ENCODE measurements around the gene STIM1. TPM values are rescaled to one million over a fixed set of nuclear protein-coding genes. Genes with fewer than 3 reads are reported as not detected.
A peak's percentile ranks its signal among the peaks of the same experiment; 100 is the strongest.

STIM1 gene
- total RNA-seq, 6 experiments from 2014 or later: 36.4 to 48.0 (median 40.5) TPM

DNA sequence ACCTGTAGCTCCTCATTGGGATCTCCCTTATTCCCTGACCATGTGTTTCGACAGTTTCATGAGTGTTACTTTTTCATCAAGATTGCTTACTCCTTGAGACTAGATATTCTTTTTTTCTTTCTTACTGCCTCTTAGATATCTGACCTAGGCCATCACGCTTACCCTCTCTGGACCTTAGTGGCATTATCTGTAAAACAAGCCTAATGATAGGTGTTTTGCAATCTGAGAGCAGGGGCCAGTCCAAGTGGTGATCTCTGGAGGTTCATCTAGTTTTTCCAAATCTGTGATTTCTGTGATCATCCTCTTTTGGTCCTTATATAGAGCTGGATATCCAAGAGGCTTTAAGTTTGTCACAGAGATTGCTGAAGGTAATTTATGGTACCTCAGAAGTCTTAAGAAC lies 34.5 kb downstream of the STIM1 start:
- H3K4me3 ChIP-seq: no peak overlapping the region
- no peaks in the 10 kb centered on the region for H3K9me3 ChIP-seq
- H3K36me3 ChIP-seq: no peaks in the 10 kb centered on the region
- DNase-seq: no peak
- H3K4me1 ChIP-seq: peaks cover 0 to 46% (median 19%) of the 10 kb centered on the region in 4 donors
- TF ChIP-seq POLR2A (IDR thresholded peaks at IDR 0.05): no peak
- WGBS (ENCODE audit: insufficient coverage, low coverage, low lambda C conversion rate, missing lambda C conversion rate): 38% methylated on average over 2 of the region's 2 CpGs
- intact Hi-C loops (cut with DNase I): no loop called here
- H3K27ac ChIP-seq: peak overlapping the region in 1 of 3 donors; percentile 51
- no peaks in the 10 kb centered on the region for H3K27me3 ChIP-seq
- peak; percentile 47 to 75 (median 70) for ATAC-seq

DNA sequence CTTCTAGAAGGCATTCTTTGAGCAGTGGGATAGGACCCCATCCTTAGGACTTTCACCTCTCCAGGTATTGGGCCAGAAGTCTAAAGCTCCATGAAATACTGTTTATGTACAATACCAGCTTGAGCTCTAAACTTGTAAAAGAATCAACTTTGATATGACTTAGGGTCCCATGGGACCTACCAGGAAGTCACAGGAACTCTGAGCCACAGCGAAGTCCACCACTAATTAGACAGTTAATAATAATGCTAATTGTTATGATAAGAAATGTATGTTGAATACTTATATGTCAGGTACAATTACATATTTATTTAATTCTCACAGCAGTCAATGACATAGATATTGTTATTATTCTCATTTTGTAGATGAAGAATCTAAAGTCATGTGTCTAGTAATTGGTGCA lies 35.3 kb downstream of the STIM1 start:
- TF ChIP-seq, protein P1, sequence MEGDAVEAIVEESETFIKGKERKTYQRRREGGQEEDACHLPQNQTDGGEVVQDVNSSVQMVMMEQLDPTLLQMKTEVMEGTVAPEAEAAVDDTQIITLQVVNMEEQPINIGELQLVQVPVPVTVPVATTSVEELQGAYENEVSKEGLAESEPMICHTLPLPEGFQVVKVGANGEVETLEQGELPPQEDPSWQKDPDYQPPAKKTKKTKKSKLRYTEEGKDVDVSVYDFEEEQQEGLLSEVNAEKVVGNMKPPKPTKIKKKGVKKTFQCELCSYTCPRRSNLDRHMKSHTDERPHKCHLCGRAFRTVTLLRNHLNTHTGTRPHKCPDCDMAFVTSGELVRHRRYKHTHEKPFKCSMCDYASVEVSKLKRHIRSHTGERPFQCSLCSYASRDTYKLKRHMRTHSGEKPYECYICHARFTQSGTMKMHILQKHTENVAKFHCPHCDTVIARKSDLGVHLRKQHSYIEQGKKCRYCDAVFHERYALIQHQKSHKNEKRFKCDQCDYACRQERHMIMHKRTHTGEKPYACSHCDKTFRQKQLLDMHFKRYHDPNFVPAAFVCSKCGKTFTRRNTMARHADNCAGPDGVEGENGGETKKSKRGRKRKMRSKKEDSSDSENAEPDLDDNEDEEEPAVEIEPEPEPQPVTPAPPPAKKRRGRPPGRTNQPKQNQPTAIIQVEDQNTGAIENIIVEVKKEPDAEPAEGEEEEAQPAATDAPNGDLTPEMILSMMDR (IDR thresholded peaks at IDR 0.05): no peak
- no peak for TF ChIP-seq POLR2A (IDR thresholded peaks at IDR 0.05)
- no peaks in the 10 kb centered on the region for H3K9me3 ChIP-seq
- 93% methylated on average over 1 of the region's 1 CpG for WGBS (ENCODE audit: insufficient coverage, low coverage, low lambda C conversion rate, missing lambda C conversion rate)

DNA sequence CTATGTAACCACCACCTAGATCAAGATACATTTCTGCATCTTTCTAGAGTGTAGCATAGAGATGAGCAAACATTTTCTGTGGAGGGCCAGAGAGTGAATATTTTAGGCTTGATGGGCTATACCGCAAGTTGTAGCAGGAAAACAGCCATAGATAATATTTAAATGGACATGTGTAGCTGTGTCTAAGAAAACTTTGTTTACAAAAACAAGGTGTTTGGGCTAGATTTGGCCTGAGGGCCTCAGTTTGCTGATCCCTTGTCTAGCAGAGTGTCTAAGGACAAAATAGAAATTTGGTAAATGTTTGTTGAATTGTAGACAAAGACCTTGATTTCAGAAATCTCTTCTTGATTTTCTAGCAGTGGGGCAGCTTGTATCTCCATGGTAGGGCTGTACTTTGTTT lies 36.3 kb downstream of the STIM1 start:
- no peaks in the 10 kb centered on the region for H3K27me3 ChIP-seq
- no peaks in the 10 kb centered on the region for H3K9me3 ChIP-seq
- DNase-seq: no peak
- TF ChIP-seq POLR2A (IDR thresholded peaks at IDR 0.05): no peak
- 93% methylated on average over 1 of the region's 1 CpG for WGBS (ENCODE audit: insufficient coverage, low coverage, low lambda C conversion rate, missing lambda C conversion rate)
- peaks cover 0 to 48% (median 21%) of the 10 kb centered on the region in 4 donors for H3K4me1 ChIP-seq
- no peak overlapping the region for H3K4me3 ChIP-seq
- no peak overlapping the region for H3K27ac ChIP-seq
- intact Hi-C loops (cut with DNase I): no loop called here
- H3K36me3 ChIP-seq: no peaks in the 10 kb centered on the region
- no peak for ATAC-seq

More for the DNA sequence above, 35.3 kb downstream of the STIM1 start:
- Histone ChIP-seq H3K36me3 (no peaks in the 10 kb centered on the region), H3K27ac (peak overlapping the region in 1 of 3 donors; percentile 22), H3K4me1 (peaks cover 0 to 50% (median 21%) of the 10 kb centered on the region in 4 donors), H3K4me3 (no peak overlapping the region), H3K27me3 (no peaks in the 10 kb centered on the region)
- intact Hi-C loops (cut with DNase I): no loop called here
- no peak for DNase-seq
- no peak for ATAC-seq

DNA sequence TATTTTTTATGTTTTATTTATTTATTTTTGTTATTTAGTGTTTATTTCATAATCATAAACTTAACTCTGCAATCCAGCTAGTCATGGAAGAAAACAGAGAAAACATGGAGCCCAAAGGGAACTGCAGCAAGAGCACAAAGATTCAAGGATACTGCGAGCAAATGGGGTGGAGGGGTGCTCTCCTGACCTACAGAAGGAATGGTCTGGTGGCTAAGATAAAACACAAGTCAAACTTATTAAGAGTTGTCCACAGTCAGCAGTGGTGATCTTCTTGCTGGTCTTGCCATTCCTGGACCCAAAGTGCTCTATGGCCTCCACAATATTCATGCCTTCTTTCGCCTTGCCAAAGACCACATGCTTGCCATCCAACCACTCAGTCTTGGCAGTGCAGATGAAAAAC lies 36.7 kb downstream of the STIM1 start:
- 88% methylated on average over 1 of the region's 2 CpGs for WGBS (ENCODE audit: insufficient coverage, low coverage, low lambda C conversion rate, missing lambda C conversion rate)
- Histone ChIP-seq H3K27ac (no peak overlapping the region), H3K36me3 (no peaks in the 10 kb centered on the region), H3K9me3 (no peaks in the 10 kb centered on the region), H3K4me1 (peaks cover 0 to 44% (median 21%) of the 10 kb centered on the region in 4 donors), H3K4me3 (no peak overlapping the region), H3K27me3 (no peaks in the 10 kb centered on the region)
- DNase-seq (no peak), ATAC-seq (no peak)
- intact Hi-C loops (cut with DNase I): no loop called here
- TF ChIP-seq POLR2A (IDR thresholded peaks at IDR 0.05): no peak
- TF ChIP-seq, protein P1 (IDR thresholded peaks at IDR 0.05): no peak

DNA sequence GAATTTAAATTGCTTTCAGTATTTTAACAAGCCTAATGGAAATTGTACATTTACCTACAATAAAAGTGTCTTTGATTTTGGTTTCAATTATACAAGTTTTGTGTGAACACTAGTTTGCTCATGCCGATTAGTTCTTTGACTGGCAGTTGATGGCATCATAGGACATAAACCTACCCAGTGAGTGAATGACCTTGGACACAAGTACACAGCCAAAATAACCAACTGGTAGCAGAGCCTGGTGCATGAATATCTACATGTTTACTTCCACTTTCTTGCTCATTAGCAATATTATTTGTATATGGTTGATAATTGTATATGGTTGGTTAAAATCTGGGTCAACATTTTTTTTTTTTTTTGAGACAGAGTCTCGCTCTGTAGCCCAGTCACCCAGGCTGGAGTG lies 37.8 kb downstream of the STIM1 start:
- ATAC-seq (peak; percentile 56 to 72 (median 60)), DNase-seq (no peak)
- TF ChIP-seq, protein P1 (IDR thresholded peaks at IDR 0.05): no peak
- no peak for TF ChIP-seq POLR2A (IDR thresholded peaks at IDR 0.05)
- WGBS (ENCODE audit: insufficient coverage, low coverage, low lambda C conversion rate, missing lambda C conversion rate): 24% methylated on average over 2 of the region's 2 CpGs
- Histone ChIP-seq H3K36me3 (no peaks in the 10 kb centered on the region), H3K27ac (peak overlapping the region; percentile 54 to 84 (median 57)), H3K4me1 (peaks cover 0 to 42% (median 21%) of the 10 kb centered on the region in 4 donors), H3K4me3 (no peak overlapping the region), H3K27me3 (no peaks in the 10 kb centered on the region), H3K9me3 (no peaks in the 10 kb centered on the region)
- intact Hi-C loops (cut with DNase I): no loop called here

All from right lobe of liver (tissue), 6 donors.